ENCODE measurements around the gene NRXN3.

NRXN3 gene

DNA sequence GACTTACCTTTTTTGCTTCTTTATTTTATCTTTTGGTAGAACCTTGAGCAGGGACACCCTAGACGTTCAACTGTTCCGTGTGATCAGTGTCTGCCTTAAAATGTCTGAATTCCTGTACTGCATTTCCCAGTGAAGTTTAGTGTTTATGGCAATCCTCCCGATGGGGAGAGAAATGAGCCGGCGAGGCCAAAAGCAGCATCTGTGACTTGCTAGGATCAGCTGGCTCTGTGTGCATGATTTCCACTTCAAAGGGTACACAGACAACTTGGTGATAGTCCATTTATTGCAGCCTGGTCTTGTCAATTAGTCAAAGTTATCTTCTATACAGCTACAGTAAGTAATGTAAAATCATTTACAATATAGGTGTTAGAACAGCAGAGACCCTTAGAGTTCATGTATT lies 1272.6 kb downstream of the NRXN3 start:
- DNase-seq = no peak

DNA sequence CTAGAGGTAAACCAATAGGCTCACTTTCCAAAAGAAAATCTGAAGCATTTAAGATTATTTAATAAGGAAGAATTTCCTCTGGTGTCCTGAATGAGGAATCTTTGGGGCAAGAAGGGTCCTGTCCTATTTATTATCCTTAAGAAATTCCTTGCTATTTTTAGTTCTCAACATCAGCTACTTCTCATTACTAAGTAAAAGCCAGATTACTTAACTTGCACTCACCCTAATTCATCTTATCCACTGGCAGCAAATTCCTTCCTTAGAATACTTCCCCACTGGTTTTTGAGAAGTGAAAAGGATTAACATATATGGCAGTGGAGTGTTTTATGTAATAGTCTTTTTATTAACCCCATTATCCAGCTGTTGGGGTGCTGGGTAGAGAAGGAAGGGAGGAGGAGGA lies 1273.4 kb downstream of the NRXN3 start:
- no peak for DNase-seq

DNA sequence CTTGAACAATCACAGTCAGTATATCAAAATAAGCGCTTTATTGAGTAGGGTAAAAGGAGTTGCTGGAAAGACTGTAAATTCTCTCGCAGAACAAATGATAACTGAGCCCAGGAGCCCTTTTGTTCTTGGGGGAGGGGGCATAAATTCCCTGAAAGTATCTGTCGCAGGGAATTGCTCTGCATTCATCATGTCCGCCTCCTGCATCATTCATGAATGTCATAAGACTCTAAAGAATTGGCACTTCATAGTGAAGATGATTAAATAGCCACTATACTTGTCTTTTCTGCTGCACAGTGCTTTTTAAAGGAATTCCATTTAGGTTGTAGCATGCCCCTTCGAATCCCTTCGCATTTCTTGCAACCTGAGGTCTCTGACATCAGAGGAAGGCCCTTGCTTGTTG lies 1278.8 kb downstream of the NRXN3 start:
- DNase-seq = no peak

- DNase-seq = no peak
Observed at GRCh38 chr14:79451601-79452000, 1281.4 kb downstream of the NRXN3 start.

DNA sequence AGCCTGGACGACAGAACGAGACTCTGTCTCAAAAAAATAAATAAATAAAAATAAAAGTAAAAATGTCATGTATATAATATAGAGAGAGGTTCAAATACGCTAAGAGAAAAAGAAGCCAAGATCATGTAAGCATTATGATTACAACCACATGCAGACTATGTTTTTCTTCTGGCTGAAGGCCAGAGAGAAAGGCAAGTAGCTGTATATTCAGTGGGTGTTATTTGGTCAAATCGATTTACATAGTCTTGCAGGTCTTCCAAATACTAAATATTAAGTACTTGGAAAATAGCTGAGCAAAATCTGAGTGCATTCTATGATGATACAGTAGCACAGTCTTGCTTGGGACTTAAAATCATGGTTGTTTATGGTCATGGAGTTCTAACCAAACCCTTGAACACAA lies 1283.1 kb downstream of the NRXN3 start:
- no peak for DNase-seq

DNA sequence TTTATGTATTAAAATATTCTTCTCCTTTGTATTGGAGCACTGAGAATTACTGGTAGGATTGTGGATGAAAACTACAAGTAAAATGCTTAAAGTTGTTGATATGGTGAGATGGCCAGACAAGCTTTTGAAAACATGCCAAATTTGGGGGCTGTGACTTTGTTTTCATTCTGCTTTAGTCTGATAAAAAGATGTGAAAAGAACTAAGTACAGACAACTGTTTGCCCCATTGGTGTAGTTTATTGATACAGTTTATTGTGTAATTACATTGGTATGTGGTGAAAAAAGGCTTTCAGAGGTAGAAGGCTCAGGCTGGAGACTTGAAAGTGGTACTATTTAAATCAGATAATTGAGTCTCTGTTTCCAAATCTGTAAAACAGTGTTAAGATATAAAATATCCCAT lies 1294.3 kb downstream of the NRXN3 start:
- no peak for DNase-seq

DNA sequence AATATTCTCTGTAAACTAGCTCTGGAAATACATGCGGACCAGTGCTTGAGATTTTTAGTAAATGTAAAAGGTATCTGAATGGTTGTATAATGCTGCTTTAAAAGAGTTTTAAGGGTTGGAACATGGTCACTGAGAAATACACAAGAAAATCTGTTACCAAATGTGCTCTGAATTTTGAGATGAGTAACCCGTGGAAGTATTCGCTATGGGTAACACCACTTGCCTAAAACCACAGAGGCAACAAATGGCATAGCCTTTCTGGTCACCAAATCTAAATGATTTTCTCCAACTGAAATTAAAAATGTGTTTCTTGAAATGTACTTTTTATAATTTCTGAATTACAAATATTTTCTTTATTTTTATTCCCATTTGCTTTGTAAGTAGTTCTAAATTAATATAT lies 1295.5 kb downstream of the NRXN3 start:
- no peak for DNase-seq

GRCh38 chr14:79466938-79467527 lies 1296.9 kb downstream of the NRXN3 start:
- DNase-seq = no peak

DNA sequence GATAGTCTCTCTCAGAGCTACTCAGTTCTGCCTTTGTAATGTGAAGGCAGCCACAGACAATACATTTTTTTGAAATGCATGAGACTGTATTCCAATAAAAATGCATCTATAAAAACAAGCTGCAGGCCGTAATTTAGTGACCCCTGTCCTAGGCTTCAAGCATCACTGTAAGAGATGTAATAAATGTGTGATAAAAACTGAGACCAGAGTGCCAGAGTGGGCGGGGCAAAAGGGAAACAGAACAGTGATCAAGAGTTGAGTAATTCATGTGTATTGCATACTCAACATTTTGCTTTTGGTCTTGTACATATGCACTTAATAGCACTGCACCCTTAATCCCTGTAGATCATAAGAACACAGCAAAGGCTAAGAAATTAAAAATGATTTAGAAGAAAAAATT lies 1297.7 kb downstream of the NRXN3 start:
- DNase-seq = no peak

- DNase-seq = no peak
Observed at GRCh38 chr14:79468486-79468885, 1298.3 kb downstream of the NRXN3 start.

GRCh38 chr14:79473651-79474050 lies 1303.5 kb downstream of the NRXN3 start:
- no peak for DNase-seq

GRCh38 chr14:79475887-79476532 lies 1305.8 kb downstream of the NRXN3 start:
- DNase-seq = no peak

DNA sequence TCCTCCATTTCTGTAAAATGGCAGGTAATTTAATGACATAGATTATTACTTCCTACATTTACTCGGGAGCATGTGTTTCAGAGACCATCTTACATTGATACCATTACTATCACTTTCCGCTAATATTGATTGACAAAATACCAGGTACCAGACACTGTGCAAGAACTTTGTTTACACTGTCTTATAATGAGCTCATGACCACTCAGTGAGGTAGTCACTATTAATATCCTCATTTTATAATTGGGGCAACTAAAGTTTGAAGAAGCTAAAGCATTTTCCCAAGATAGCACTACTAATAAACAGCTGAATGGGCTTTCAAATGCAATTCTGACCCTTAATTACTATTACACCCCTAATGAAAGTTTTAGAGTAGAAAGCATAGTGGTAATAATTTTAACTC lies 1306.4 kb downstream of the NRXN3 start:
- no peak for DNase-seq

DNA sequence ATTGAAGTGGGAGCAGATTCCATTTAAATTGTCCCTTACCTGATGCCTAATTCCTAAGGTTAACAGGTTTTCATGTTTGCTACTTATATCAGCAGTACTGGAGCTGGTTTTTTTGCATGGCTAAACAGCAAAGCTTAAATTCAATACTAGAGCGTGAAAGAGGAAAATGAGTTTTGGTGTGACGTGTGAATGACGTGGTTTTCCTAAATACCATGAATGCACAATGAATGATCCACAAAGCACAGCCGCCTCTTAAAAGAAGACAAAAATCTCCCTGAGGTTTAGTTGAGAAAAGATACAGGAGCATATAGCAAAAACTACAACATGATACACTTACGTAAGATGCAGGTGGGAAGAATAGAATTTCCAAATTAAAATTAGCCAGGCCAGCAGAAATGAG lies 1310.0 kb downstream of the NRXN3 start:
- no peak for DNase-seq

DNA sequence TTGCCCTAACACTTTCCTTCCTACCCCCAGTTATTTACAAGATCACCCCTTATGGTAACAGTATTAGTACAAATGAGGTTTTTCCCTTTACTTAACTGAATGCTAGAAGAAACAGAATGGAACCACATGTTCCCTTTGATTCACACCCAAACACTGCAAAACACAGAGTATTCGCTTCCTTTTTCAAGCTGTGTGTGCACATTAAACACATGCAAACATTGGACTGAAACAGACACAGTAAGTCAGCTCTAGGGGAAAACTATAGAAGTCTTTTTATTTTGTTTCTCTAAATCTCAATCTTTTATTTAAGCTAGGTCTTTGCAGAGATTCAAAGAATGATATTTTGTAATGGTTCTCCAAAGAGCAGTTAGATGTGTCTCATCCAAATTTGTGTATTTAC lies 1312.7 kb downstream of the NRXN3 start:
- DNase-seq = no peak

GRCh38 chr14:79483477-79484388 lies 1313.6 kb downstream of the NRXN3 start:
- DNase-seq = peak in 3 of 56 donors; percentile 2 to 5 (median 4)

GRCh38 chr14:79487632-79488031 lies 1317.5 kb downstream of the NRXN3 start:
- no peak for DNase-seq

DNA sequence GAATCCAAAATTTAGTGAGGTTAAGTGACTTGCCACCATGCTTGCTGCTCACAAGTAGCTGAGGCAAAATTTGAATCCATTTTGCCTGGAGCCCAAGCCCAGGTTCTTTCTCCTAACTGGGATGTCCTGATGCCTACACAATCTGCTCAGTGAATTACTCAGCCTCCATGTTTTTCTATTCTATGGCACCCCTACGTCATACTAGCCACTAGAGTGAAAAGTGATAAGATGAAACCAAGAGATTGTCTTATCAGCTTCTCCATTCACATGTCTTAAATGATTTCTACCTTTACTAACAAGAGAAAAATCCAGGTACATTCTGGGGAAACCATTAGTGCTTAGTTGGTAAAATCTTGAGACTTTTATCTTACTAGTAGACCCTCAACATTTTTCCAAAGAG lies 1321.0 kb downstream of the NRXN3 start:
- DNase-seq = no peak

- DNase-seq = no peak
Observed at GRCh38 chr14:79493081-79493645, 1323.0 kb downstream of the NRXN3 start.

DNA sequence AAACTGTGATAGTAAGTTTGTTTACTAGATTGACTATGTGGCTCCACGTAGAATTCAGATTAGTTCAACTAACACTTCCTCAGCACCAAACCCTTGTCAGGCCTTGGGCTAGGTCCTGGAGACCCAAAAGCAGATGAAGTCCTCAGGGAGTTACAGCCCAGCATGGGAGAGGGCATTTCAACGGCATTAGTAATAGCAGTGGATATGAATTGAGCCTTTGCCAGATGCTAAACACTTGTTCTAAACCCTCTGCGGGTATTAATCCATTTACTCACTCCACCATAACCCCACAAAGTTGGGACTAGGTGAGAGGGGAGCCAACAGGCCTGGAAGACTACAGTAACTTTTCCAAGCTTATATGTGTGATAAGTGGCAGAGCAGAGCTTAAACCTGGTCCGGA lies 1326.5 kb downstream of the NRXN3 start:
- no peak for DNase-seq

- DNase-seq = no peak
Observed at GRCh38 chr14:79500489-79500888, 1330.3 kb downstream of the NRXN3 start.

GRCh38 chr14:79502136-79502750 lies 1332.1 kb downstream of the NRXN3 start:
- no peak for DNase-seq
